ENCODE data around the gene MAN2A2.
"Not testable (repeated sequence)": the region's sequence is repeated elsewhere in the genome, so short reads cannot be mapped to it uniquely, and the experiment has no call there.

The MAN2A2 gene

GRCh38 chr15:90871139-90871715 lies 31.9 kb upstream of the MAN2A2 start:
- no peak for DNase-seq (ENCODE audit: low read depth)

DNA sequence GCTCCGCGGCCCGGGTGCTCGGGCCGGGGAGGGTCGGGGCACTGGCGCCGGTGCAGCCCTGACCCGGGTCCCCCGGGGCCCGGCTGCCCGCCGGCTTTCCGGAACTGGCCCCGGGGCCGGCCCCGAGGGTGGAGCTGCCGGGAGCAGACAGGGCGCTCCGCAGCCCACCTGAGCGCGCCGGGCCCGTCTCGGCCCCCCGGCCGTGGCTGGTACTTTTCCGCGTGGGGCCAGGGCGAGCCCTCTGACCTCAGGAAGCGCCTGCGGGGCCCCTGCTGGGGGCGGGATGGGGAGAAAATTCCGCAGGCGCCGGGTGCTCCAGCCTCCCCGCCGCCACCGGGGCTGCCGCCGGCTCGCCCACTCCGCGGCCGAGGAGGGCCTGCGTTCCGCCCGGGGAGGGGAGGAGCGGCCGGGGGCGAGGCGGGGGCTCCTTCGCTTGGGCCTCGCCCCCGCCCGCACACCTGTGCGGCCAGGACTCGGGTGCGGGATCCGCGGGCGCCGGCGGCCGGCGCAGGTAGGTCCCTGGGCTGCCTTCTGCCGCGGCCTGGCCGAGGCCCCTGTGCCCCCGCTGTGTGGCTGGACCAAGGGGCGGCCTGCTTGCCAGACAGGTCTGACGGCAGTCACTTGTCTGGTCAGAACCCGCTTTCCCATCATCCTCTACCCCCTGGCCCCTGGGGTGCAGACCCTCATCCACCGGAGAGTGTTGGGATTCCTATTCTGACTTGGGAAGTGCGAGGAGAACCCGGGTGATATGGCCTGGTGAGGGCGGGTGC lies 31.2 kb upstream of the MAN2A2 start:
- no peak for DNase-seq (ENCODE audit: low read depth)

DNA sequence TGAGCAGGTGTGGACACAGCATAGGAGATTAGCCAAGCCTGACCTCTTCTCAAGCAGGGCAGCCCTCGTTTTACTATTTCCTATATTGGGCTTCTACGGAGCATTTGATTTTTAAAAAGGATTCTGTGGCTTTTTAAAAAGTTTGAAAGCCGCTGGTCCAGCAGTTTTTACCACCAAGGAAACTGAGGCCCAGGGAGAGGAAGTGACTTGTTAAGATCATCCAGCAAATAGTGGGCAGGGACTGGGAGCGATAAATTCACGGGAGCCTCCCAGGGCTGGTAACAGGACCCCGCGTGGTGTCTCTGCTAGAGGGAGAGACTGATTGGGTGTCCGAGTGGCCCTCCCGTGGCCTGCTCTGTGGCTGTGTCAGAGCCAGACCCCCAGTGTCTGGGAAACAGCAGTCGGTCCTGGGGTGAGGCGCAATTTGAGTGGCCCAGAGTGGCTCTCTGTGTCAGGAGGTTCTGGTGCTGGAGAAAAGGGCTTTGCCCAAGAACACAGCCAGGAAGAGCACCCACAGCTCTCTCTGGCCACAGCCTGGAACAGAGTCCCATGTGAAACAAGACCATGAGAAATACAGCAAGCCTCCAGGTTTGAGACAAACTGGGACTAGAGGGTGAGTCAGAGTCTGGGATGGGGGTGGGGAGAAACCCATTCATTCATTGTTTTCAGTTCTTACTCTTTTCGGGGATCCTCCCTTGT lies 30.5 kb upstream of the MAN2A2 start:
- DNase-seq (ENCODE audit: low read depth), result no peak

DNA sequence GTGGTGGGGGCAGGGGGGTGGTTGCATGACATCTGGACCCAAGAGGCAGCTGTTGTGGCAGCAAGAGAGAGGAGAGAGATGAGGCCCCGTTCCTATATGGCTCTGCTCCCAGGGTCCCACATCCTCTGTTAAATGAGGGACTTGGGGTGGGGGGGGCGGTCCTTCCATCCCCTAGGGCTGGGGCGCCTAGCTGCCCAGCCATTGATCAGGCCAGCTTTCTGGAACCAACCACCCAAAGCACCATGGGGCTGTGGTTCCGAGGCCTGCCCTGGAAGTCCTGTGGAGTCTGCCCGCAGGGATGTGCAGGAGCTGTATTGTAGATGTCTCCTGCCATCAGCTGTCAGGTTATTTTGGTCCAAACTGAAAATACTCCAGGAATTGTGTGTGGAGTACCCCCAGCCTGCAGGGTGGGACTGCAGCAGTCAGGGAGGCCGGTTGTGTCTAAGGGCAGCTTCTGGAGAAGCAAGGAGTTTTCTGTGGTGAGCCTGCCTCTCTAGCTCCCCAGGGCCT lies 29.6 kb upstream of the MAN2A2 start:
- no peak for DNase-seq (ENCODE audit: low read depth)

DNA sequence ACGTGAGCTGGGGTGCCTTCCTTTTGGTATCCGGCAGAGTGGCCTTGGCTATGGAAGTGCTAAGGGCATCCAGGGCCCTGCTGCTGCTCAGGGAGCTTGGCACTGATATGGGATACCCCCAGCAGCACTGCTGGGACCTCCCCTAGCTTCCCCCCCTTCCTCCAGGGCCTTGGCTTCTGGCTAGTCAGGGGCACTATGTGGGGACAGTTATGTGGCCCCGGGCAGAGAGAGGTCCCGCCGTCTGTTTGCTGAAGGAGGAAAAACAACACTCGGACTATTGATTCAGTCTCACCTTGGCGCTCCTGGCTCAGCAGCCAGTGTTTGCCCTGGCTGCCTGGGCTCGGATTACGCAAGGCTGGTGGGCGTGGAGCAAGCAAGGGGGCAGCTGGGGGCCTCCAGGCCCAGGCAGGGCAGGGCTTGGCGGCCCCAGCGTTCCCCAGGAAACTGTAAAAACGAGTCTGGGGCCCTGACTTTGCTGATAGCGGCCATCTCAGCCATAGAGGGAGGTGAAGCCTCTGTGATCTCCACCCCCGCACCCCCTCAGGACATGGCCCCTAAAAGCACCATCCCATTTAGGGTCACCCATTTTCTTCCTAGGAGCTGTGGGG lies 29.0 kb upstream of the MAN2A2 start:
- DNase-seq (ENCODE audit: low read depth), result no peak

DNA sequence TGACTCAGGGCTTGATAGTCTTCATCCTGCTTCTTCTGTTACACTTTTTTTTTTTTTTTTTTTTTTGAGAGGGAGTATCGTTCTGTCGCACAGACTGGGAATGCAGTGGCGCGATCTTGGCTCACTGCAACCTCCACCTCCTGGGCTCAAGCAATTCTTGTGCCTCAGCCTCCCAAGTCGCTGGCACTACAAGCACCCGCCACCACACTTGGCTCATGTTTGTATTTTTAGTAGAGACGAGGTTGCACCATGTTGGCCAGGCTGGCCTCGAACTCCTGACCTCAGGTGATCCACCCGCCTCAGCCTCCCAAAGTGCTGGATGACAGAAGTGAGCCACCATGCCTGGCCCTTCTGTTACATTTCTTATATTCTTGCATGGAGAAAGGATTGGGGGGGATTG lies 28.1 kb upstream of the MAN2A2 start:
- DNase-seq (ENCODE audit: low read depth), result not testable (repeated sequence)

- DNase-seq (ENCODE audit: low read depth), result no peak
These were observed 27.5 kb upstream of the MAN2A2 start for GRCh38 chr15:90875549-90875981.

DNA sequence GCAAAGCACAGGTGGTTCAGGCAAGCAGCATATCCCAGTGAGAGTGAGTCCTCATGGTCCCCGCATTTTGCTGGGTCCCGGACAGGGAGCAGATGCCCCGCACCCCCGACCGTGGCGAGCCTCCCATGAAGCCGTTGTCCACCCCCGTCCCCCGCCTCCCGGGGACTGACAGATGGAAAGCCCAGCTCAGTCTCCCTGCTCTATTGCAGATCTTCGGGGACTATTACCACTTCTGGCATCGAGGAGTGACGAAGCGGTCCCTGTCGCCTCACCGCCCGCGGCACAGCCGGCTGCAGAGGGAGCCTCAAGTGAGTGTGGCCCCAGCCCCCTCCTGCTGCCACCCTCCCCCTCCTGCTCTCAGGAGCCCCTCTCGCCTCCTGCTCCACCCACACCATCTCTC lies 27.1 kb upstream of the MAN2A2 start:
- DNase-seq (ENCODE audit: low read depth), result no peak

DNA sequence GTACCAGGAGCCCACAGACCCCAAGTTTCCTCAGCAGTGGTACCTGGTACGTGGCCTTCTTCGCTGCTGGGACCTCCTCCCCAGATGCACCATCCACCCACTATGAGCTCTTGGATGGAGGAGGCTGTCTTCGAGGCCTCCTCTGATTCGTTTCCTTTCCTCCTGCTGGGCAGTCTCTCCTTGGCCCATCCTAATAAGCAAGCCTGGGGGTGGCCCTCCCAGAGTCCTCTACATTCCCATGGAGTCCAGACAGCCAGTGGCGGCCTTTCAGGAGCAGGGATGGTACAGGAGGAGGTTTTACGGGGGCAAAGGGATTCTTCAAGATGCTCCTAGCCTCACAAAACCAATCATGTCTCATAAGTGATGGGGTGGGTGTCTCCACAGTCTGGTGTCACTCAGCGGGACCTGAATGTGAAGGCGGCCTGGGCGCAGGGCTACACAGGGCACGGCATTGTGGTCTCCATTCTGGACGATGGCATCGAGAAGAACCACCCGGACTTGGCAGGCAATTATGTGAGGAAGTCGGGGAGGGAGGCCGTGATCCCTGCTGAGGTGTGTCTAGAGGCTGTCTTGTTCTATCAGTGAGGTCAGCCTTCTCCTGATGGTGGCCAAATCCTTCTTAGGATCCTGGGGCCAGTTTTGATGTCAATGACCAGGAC lies 26.5 kb upstream of the MAN2A2 start:
- DNase-seq (ENCODE audit: low read depth), result no peak

- DNase-seq (ENCODE audit: low read depth), result no peak
These were observed 25.8 kb upstream of the MAN2A2 start for GRCh38 chr15:90877315-90877714.

DNA sequence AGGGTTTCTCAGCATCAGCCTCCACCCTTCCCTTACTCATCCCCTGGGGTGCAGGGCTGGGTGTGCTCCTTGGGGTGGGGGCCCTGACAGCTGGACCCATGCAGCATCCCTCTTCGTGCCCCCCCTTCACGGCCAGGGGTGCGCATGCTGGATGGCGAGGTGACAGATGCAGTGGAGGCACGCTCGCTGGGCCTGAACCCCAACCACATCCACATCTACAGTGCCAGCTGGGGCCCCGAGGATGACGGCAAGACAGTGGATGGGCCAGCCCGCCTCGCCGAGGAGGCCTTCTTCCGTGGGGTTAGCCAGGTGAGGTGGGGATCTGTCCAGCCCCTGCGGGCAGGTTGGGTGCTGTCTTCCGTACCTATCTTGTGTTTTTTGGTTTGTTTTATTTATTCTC lies 25.1 kb upstream of the MAN2A2 start:
- DNase-seq (ENCODE audit: low read depth), result no peak

GRCh38 chr15:90878660-90879059 lies 24.4 kb upstream of the MAN2A2 start:
- no peak for DNase-seq (ENCODE audit: low read depth)

DNA sequence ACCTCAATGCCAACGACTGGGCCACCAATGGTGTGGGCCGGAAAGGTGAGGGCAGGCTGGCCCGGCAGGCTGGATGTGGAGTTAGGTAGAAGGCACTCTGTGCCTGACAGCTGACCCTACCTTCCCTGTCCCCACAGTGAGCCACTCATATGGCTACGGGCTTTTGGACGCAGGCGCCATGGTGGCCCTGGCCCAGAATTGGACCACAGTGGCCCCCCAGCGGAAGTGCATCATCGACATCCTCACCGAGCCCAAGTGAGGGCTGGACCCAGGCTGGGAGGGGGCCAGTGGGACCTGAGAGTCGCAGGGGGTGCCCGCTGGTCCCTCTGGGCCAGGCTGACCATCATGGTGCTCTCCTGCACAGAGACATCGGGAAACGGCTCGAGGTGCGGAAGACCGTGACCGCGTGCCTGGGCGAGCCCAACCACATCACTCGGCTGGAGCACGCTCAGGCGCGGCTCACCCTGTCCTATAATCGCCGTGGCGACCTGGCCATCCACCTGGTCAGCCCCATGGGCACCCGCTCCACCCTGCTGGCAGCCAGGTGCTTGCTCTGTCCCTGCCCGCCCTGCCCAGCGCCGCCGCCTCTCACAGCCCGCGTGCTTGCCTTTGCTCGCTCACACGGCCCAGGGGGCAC lies 23.3 kb upstream of the MAN2A2 start:
- no peak for DNase-seq (ENCODE audit: low read depth)

GRCh38 chr15:90880381-90881145 lies 22.5 kb upstream of the MAN2A2 start:
- no peak for DNase-seq (ENCODE audit: low read depth)

DNA sequence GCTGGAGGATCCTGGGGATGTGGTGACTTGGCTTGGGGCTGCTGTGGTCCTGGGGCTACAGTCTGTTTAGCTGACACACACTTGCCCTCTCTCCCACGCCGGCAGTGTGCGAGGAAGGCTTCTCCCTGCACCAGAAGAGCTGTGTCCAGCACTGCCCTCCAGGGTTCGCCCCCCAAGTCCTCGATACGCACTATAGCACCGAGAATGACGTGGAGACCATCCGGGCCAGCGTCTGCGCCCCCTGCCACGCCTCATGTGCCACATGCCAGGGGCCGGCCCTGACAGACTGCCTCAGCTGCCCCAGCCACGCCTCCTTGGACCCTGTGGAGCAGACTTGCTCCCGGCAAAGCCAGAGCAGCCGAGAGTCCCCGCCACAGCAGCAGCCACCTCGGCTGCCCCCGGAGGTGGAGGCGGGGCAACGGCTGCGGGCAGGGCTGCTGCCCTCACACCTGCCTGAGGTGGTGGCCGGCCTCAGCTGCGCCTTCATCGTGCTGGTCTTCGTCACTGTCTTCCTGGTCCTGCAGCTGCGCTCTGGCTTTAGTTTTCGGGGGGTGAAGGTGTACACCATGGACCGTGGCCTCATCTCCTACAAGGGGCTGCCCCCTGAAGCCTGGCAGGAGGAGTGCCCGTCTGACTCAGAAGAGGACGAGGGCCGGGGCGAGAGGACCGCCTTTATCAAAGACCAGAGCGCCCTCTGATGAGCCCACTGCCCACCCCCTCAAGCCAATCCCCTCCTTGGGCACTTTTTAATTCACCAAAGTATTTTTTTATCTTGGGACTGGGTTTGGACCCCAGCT lies 21.7 kb upstream of the MAN2A2 start:
- no peak for DNase-seq (ENCODE audit: low read depth)

GRCh38 chr15:90881978-90882721 lies 21.0 kb upstream of the MAN2A2 start:
- DNase-seq (ENCODE audit: low read depth), result no peak

- no peak for DNase-seq (ENCODE audit: low read depth)
These were observed 20.1 kb upstream of the MAN2A2 start for GRCh38 chr15:90882781-90883525.

- DNase-seq (ENCODE audit: low read depth), result no peak
These were observed 19.6 kb upstream of the MAN2A2 start for GRCh38 chr15:90883526-90883975.
